Psoas muscle (tissue), 8 donors: ENCODE data around the gene MARCHF3. TPM values are rescaled to one million over a fixed set of nuclear protein-coding genes. Genes with fewer than 3 reads are reported as not detected.
"Not testable (repeated sequence)": the region's sequence is repeated elsewhere in the genome, so short reads cannot be mapped to it uniquely, and the experiment has no call there.

Experiments
- ATAC-seq, 4 donors: fragments of 200-7000 bp; cut with Tn5 transposase; one replicate each; pipeline ENCODE4 v1.9.1; 2020; ENCODE audit warnings: moderate library complexity in 3 of 4, mild to moderate bottlenecking in 2 of 4
- DNase-seq, 2 donors: peaks; one replicate each; pipeline ENCODE4 v3.0.0-alpha.2; 2020
- H3K27ac ChIP-seq: fragments of 200-600 bp; one replicate; pipeline ENCODE4 v1.8.0; 2022
- H3K27me3 ChIP-seq, 3 donors: fragments of 200-600 bp in 1 of 3; one replicate each; pipeline versions ENCODE4 v1.6.1 to v1.8.0; 2013 to 2022; ENCODE audit warnings: low read length in 2 of 3, mild to moderate bottlenecking in 2 of 3, moderate library complexity in 1 of 3; ENCODE audit not compliant: insufficient read depth in 3 of 3
- H3K36me3 ChIP-seq, 2 donors: fragments of 200-600 bp in 1 of 2; one replicate each; pipeline versions ENCODE4 v1.6.1 to v1.8.0; 2013 to 2022; ENCODE audit warnings: low read depth in 1 of 2, mild to moderate bottlenecking in 1 of 2, moderate library complexity in 1 of 2; ENCODE audit not compliant: insufficient read depth in 1 of 2
- H3K4me1 ChIP-seq: fragments of 200-600 bp; one replicate; pipeline ENCODE4 v1.8.0; 2022
- H3K4me3 ChIP-seq: fragments of 200-600 bp; one replicate; pipeline ENCODE4 v1.8.0; 2022; ENCODE audit warnings: mild to moderate bottlenecking
- H3K9me3 ChIP-seq: fragments of 200-600 bp; one replicate; pipeline ENCODE4 v1.8.0; 2022
- CTCF ChIP-seq: fragments of 200-600 bp; IDR thresholded peaks from one replicate; pipeline ENCODE4 v1.8.0; 2022; ENCODE audit warnings: antibody characterized with exemption
- WGBS, 3 donors: extraction: QIAGEN DNeasy Blood & Tissue Kit; methylation state at CpG; one replicate each; pipeline versions ENCODE4 v1.1.6 to v1.1.7; 2013; 5-methylcytosine and 5-hydroxymethylcytosine counted together
- intact Hi-C, 2 donors: fragments of 100-400 bp; cut with DNase I; formaldehyde crosslinking; loops; one replicate each; pipeline versions ENCODE4 v1.11.0 to v1.14.2; 2022
- polyA plus RNA-seq, 3 donors: library from polyadenylated mRNA; stranded (reverse); fragments of 200-250 nt; gene quantifications; one replicate each; pipeline ENCODE4 v1.2.3, GENCODE V29; 2013
- total RNA-seq, 4 donors: library from RNA; stranded (reverse); fragmentation: NEBNext Ultra II Directional in 2 of 4; extraction: Animal tissue kit (Norgen Biotek cat#: 25700) in 2 of 4; gene quantifications; one replicate each; pipeline versions ENCODE4 v1.2.1 to v1.2.4, GENCODE V29; 2021 to 2023
- donor health status: healthy with polysubstance abuse.
- donor health status: DM: no; HTN: no; CAD: no; lungs with moderate emphysema.
- donor health status: Bipolar disorder and iron deficiency.
- donor health status: healthy.
- donor health status: DM: yes; HTN: yes; CAD: no.
- donor health status: DM: no; HTN: no; CAD: no.
- donor health status: DM: no; HTN: no; CAD: no.
- donor health status: DM: yes; HTN: yes; CAD: no.

The MARCHF3 gene
- total and polyA plus RNA-seq, 7 donors: 6.0 to 22.0 (median 12.0) TPM

- no peak for DNase-seq
- Histone ChIP-seq H3K4me1 (peaks cover 42% of the 10 kb centered on the region), H3K27me3 (no peaks in the 10 kb centered on the region), H3K4me3 (peak overlapping the region; percentile 40), H3K36me3 (no peaks in the 10 kb centered on the region), H3K9me3 (no peaks in the 10 kb centered on the region), H3K27ac (peak overlapping the region; percentile 65)
- peak in 1 of 4 donors; percentile 57 for ATAC-seq
- WGBS, 3 donors: 14 to 17% (median 16%) methylated on average over 5 of the region's 5 CpGs
- intact Hi-C loops: no loop called here
- TF ChIP-seq CTCF: no peak
These were observed 23.6 kb downstream of the MARCHF3 start for GRCh38 chr5:127006744-127007143.

GRCh38 chr5:127005282-127005681 lies 25.1 kb downstream of the MARCHF3 start:
- H3K27me3 ChIP-seq, intact Hi-C loops, H3K4me3 ChIP-seq, ATAC-seq, H3K36me3 ChIP-seq, DNase-seq, H3K9me3 ChIP-seq, H3K27ac ChIP-seq: not testable (repeated sequence)
- H3K4me1 ChIP-seq: peaks cover 28% of the 10 kb centered on the region
- WGBS, 3 donors: 42 to 69% (median 42%) methylated on average over 3 of the region's 3 CpGs

- Histone ChIP-seq H3K9me3 (no peaks in the 10 kb centered on the region), H3K4me1 (peaks cover 26% of the 10 kb centered on the region), H3K36me3 (no peaks in the 10 kb centered on the region), H3K4me3 (no peak overlapping the region), H3K27me3 (no peaks in the 10 kb centered on the region), H3K27ac (no peak overlapping the region)
- DNase-seq: no peak
- WGBS, 3 donors: 49 to 66% (median 54%) methylated on average over 3 of the region's 3 CpGs
- intact Hi-C loops: no loop called here
- TF ChIP-seq CTCF: no peak
- ATAC-seq: no peak
These were observed 25.6 kb downstream of the MARCHF3 start for GRCh38 chr5:127004721-127005120.

- H3K27ac ChIP-seq: no peak overlapping the region
- WGBS, 3 donors: 48 to 60% (median 49%) methylated on average over 7 of the region's 7 CpGs
- no peaks in the 10 kb centered on the region for H3K27me3 ChIP-seq
- DNase-seq (no peak), ATAC-seq (no peak)
- no peak for TF ChIP-seq CTCF
- H3K4me3 ChIP-seq: no peak overlapping the region
- no peaks in the 10 kb centered on the region for H3K9me3 ChIP-seq
- no peaks in the 10 kb centered on the region for H3K36me3 ChIP-seq
- intact Hi-C loops: no loop called here
- H3K4me1 ChIP-seq: peaks cover 26% of the 10 kb centered on the region
These were observed 26.4 kb downstream of the MARCHF3 start for GRCh38 chr5:127003798-127004495.

- TF ChIP-seq CTCF: no peak
- Histone ChIP-seq H3K36me3 (no peaks in the 10 kb centered on the region), H3K27ac (no peak overlapping the region), H3K4me1 (peaks cover 31% of the 10 kb centered on the region), H3K4me3 (no peak overlapping the region), H3K27me3 (no peaks in the 10 kb centered on the region), H3K9me3 (no peaks in the 10 kb centered on the region)
- intact Hi-C loops: no loop called here
- no peak for DNase-seq
- no peak for ATAC-seq
- WGBS, 3 donors: 46 to 59% (median 49%) methylated on average over 3 of the region's 3 CpGs
These were observed 28.0 kb downstream of the MARCHF3 start for GRCh38 chr5:127002390-127002789.
